ENCODE data around the gene SPSB4. TPM values are rescaled to one million over a fixed set of nuclear protein-coding genes. Genes with fewer than 3 reads are reported as not detected.
"Not testable (repeated sequence)": the region's sequence is repeated elsewhere in the genome, so short reads cannot be mapped to it uniquely, and the experiment has no call there.

The SPSB4 gene
- total RNA-seq, 1 donor from 2014 or later: not detected

GRCh38 chr3:141114179-141114745 lies 63.1 kb downstream of the SPSB4 start:
- intact Hi-C loops (cut with micrococcal nuclease): no loop called here

DNA sequence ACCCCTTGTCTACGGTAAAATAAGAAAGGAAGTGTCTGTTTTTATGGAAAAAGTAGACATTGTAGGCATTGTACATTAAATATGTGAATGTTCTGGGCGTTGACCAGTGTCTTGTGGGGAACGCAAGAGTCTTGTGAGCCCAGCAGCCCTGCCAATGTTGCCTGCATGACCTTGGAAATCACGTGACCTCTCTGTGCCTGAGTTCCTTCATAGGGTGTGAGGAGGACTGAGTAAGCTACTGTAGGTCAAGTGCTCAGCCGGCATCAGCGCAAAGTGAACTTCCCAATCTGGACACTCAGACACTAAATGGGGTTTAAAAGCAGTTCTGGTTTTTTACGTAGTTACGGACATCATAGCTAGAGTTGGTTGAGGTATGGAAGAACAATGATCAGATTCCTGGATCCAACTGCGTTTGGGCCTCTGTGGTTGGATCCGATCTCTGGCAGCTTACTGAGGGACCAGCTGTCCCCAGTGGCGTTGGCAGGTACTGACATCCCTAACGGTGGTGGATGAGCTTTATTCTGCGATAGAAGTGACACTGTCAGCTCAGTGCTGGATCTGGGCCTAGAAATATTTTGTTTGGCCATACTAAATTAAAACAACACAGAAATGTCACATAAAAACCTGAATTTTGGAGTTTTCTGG lies 63.8 kb downstream of the SPSB4 start:
- intact Hi-C loops (cut with micrococcal nuclease): no loop called here

DNA sequence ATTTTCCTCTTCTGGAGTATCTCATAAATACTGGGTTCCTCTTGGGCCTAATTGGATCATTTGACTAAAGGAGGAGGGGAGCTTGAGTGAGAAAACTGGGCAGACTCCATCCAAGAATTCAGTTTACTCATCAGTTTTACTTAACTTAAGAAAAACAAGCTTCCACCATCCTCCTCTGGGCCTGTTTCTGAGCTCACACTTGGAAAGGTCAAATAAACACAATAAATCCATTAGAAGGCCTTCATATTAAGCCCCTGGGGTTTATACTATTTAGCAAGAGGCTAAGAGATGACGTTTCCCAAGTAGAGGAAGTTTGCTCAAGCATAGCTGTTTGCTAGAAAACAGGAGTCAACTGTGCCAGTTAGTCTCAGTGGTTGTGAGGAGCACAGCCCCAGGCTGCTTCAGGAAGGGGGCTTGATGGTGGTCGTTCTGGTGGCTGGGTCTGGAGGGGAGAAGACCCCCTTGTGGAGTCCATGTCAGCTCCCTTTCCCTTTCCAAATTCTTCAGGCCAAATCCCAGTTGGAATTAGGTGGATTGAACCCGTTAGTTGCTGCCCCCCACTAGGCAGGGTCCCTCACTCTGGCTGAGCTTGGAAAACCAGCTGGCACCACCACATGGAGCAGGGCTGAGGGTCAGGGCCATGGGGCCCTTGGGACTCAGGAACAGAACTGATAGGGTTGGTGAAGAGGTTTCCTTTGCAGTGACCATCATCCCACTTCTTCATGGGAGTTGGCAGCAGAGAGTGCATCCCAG lies 64.8 kb downstream of the SPSB4 start:
- intact Hi-C loops (cut with micrococcal nuclease): no loop called here

DNA sequence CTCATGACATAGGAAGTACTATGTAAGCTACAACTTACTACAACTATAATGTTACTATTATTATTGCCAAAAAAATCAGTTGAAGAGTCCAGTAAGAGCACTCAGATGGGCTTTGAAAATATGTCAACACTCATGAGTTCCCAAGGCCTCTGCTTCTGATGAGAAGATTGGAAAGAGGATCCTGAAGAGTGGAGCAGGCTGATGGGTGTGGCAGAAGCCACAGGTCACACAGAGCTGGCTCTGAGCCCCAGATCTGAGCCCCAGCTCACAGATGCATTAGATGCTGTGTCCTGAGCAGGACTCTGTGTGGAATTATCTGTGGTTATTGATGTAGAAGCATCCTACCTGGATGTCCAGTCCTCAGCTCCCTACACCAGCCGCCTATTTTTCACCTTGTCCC lies 65.6 kb downstream of the SPSB4 start:
- intact Hi-C loops (cut with micrococcal nuclease): no loop called here

- intact Hi-C loops (cut with micrococcal nuclease): not testable (repeated sequence)
Observed at GRCh38 chr3:141117982-141118381, 66.8 kb downstream of the SPSB4 start.

DNA sequence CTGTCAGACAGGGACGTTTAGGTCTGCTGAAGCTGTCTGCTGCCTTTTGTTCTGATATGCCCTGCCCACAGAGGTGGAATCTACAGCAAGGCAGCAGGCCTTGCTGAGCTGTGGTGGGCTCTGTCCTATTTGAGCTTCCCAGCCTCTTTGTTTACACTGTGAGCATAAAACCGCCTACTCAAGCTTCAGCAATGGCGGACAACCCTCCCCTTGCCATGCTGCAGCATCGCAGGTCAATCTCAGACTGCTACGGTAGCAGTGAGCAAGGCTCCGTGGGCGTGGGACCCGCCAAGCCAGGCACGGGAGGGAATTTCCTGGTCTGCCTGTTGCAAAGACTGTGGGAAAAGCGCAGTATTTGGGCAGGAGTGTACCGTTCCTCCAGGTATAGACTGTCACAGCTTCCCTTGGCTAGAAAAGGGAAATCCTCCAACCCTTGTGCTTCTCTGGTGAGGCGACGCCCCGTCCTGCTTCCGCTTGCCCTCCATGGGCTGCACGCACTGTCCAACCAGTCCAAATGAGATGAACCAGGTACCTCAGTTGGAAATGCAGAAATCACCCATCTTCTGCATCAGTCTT lies 71.4 kb downstream of the SPSB4 start:
- intact Hi-C loops (cut with micrococcal nuclease): no loop called here

GRCh38 chr3:141123677-141124410 lies 72.7 kb downstream of the SPSB4 start:
- intact Hi-C loops (cut with micrococcal nuclease): no loop called here

- intact Hi-C loops (cut with micrococcal nuclease): no loop called here
Observed at GRCh38 chr3:141124715-141125114, 73.6 kb downstream of the SPSB4 start.

- intact Hi-C loops (cut with micrococcal nuclease): no loop called here
Observed at GRCh38 chr3:141125351-141125750, 74.2 kb downstream of the SPSB4 start.

- intact Hi-C loops (cut with micrococcal nuclease): no loop called here
Observed at GRCh38 chr3:141126661-141127343, 75.7 kb downstream of the SPSB4 start.

- intact Hi-C loops (cut with micrococcal nuclease): no loop called here
Observed at GRCh38 chr3:141127344-141128125, 76.4 kb downstream of the SPSB4 start.

- intact Hi-C loops (cut with micrococcal nuclease): no loop called here
Observed at GRCh38 chr3:141128126-141128777, 77.1 kb downstream of the SPSB4 start.

DNA sequence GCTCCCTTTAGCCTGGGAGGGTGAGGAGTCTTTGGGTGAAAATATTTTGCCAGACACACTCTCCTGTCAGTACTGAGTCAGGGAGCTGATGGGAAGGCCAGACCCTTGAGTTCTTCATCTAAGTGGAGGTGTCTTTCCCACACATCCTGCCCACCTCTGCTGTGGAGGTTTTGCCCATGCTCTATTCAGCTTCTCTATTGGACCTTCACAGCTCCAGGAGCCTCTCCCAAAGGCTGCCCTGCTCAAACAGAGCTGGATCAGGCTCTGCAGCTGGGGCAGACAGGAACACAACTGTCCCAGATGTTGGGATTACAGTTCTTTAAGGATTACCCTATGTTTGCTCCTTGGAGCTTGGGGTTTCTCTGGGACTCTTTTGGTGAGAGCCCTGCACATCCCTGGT lies 77.9 kb downstream of the SPSB4 start:
- intact Hi-C loops (cut with micrococcal nuclease): no loop called here

DNA sequence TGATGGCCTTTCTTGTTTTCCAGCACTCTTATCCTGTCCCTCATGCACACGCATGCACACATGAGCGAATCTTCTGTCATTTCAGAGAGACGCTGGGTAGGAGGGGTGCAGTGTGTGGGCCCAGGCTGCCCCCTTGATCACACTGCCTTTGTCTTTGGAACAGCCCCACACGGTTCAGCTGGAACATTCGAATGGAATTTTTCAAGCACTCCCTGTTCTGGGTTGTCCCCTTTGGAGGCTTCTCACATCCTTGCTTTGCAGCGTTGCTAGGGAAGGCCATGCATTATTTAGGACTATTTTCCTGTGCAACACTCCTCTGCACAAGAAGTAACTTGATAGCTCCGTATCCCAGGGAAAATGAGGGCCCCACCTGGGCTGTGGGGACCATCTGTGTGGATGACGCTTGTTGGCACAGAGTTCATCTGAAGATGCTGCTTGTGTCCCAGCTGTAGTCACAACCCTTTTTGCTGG lies 78.4 kb downstream of the SPSB4 start:
- intact Hi-C loops (cut with micrococcal nuclease): no loop called here

DNA sequence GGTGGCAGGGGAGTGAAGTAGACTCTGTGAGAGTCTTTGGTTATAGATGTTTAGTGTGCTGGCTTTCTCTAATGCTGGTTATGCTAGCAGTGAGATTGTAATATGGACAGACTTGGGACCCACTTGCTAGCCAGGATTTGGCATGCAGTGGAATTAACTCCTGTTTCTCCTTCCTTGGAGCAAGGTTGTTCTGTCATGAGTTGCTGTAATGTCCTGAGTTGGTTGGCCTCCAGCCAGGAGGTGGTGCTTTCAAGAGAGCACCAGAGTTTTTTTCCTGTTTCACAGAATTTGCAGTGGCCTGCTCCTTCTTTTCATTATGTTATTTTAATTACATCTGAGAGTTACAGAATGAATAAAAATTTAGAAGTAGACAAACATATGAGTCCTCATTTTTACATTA lies 92.4 kb downstream of the SPSB4 start:
- intact Hi-C loops (cut with micrococcal nuclease): no loop called here

GRCh38 chr3:141146979-141147470 lies 95.9 kb downstream of the SPSB4 start:
- intact Hi-C loops (cut with micrococcal nuclease): no loop called here

- intact Hi-C loops (cut with micrococcal nuclease): no loop called here
Observed at GRCh38 chr3:141147657-141148056, 96.5 kb downstream of the SPSB4 start.

DNA sequence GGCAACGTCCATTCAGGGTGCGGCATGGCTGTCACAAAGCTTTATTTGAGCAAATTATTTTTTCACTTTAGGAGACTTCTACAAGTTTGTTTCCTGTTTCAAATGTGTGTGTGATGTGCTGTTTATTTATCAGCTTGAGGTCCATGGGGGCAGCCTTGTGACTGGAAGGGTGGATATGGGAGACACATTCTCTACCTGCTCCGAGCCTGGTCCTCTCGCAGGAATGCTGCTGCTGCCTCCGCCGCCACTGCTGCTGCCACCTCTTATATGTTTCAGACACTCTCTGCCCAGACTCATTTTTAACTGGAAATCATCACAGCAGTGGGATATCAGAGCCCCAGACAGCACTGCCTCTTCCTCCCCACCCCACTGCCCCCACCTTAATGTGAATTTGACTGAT lies 97.0 kb downstream of the SPSB4 start:
- intact Hi-C loops (cut with micrococcal nuclease): no loop called here

DNA sequence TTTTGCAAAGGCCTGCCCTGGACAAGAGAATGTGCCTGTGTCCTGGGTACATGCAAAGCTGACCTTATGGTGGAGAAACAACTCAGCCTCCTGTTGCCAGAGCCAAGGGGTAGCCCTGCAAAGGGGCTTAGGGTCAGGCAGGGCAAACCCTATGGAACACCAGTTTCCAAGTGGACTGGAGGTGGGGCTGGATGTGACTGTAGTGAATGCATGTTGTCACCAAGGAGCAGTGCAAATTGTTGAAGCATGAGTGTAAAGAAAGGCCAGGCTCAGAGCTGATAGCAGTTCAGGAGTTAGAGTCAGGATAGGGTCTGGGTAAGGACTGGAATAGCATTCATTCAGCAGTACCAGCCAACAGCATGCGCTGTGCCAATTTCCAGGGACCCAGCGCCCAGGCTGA lies 97.6 kb downstream of the SPSB4 start:
- intact Hi-C loops (cut with micrococcal nuclease): no loop called here

Data from T-helper 1 cell treated with Interleukin-12 subunit alpha and Interleukin-12 subunit beta and Interleukin-4 antibody, amounts not matched to agents 30 ng/mL and 1 ng/mL, for 36 hours (primary cell).